ENCODE measurements around the gene CDK14. TPM values are rescaled to one million over a fixed set of nuclear protein-coding genes. Genes with fewer than 3 reads are reported as not detected.

Gene CDK14
- total RNA-seq, 1 donor from 2014 or later, result 8.3 TPM

GRCh38 chr7:91034459-91035368 is 438.6 kb downstream of the CDK14 start:
- peak; percentile 14 for DNase-seq (ENCODE audit: extremely low read depth, low read depth, low spot score)

GRCh38 chr7:91039033-91039432 is 442.9 kb downstream of the CDK14 start:
- DNase-seq (ENCODE audit: extremely low read depth, low read depth, low spot score), result no peak

GRCh38 chr7:91041141-91041540 is 445.0 kb downstream of the CDK14 start:
- DNase-seq (ENCODE audit: extremely low read depth, low read depth, low spot score), result no peak

GRCh38 chr7:91041901-91042484 is 445.9 kb downstream of the CDK14 start:
- DNase-seq (ENCODE audit: extremely low read depth, low read depth, low spot score), result no peak

- DNase-seq (ENCODE audit: extremely low read depth, low read depth, low spot score), result no peak
Measured at GRCh38 chr7:91043186-91043585, 447.1 kb downstream of the CDK14 start.

GRCh38 chr7:91043924-91044645 is 448.0 kb downstream of the CDK14 start:
- DNase-seq (ENCODE audit: extremely low read depth, low read depth, low spot score), result no peak

- no peak for DNase-seq (ENCODE audit: extremely low read depth, low read depth, low spot score)
Measured at GRCh38 chr7:91045606-91046005, 449.5 kb downstream of the CDK14 start.

GRCh38 chr7:91046322-91047089 is 450.4 kb downstream of the CDK14 start:
- DNase-seq (ENCODE audit: extremely low read depth, low read depth, low spot score), result no peak

- DNase-seq (ENCODE audit: extremely low read depth, low read depth, low spot score), result no peak
Measured at GRCh38 chr7:91047636-91048035, 451.5 kb downstream of the CDK14 start.

- DNase-seq (ENCODE audit: extremely low read depth, low read depth, low spot score), result no peak
Measured at GRCh38 chr7:91050677-91051076, 454.6 kb downstream of the CDK14 start.

GRCh38 chr7:91051966-91052365 is 455.8 kb downstream of the CDK14 start:
- no peak for DNase-seq (ENCODE audit: extremely low read depth, low read depth, low spot score)

GRCh38 chr7:91054374-91054773 is 458.3 kb downstream of the CDK14 start:
- no peak for DNase-seq (ENCODE audit: extremely low read depth, low read depth, low spot score)

GRCh38 chr7:91055219-91055618 is 459.1 kb downstream of the CDK14 start:
- DNase-seq (ENCODE audit: extremely low read depth, low read depth, low spot score), result no peak

GRCh38 chr7:91062713-91063112 is 466.6 kb downstream of the CDK14 start:
- DNase-seq (ENCODE audit: extremely low read depth, low read depth, low spot score), result no peak

GRCh38 chr7:91064052-91064451 is 467.9 kb downstream of the CDK14 start:
- DNase-seq (ENCODE audit: extremely low read depth, low read depth, low spot score), result no peak

- DNase-seq (ENCODE audit: extremely low read depth, low read depth, low spot score), result no peak
Measured at GRCh38 chr7:91064938-91065337, 468.8 kb downstream of the CDK14 start.

GRCh38 chr7:91066627-91067026 is 470.5 kb downstream of the CDK14 start:
- DNase-seq (ENCODE audit: extremely low read depth, low read depth, low spot score), result no peak

- DNase-seq (ENCODE audit: extremely low read depth, low read depth, low spot score), result no peak
Measured at GRCh38 chr7:91067242-91067641, 471.1 kb downstream of the CDK14 start.

GRCh38 chr7:91068136-91068795 is 472.1 kb downstream of the CDK14 start:
- no peak for DNase-seq (ENCODE audit: extremely low read depth, low read depth, low spot score)

GRCh38 chr7:91069146-91069545 is 473.0 kb downstream of the CDK14 start:
- DNase-seq (ENCODE audit: extremely low read depth, low read depth, low spot score), result no peak
